Heart right ventricle (tissue), 16 donors: Measurements from ENCODE around the gene CCL4. TPM values are rescaled to one million over a fixed set of nuclear protein-coding genes. Genes with fewer than 3 reads are reported as not detected.

Source experiments
- ATAC-seq, 8 donors: fragments of 200-7000 bp; cut with Tn5 transposase; one replicate each; pipeline ENCODE4 v1.9.1; 2020; ENCODE audit warnings: mild to moderate bottlenecking in 8 of 8, moderate library complexity in 8 of 8, moderate number of reproducible peaks in 1 of 8
- DNase-seq, 2 donors: peaks; one replicate each; pipeline ENCODE4 v3.0.0-alpha.2; 2020
- H3K27ac ChIP-seq, 10 donors: fragments of 200-600 bp; sonication (generic) in 2 of 10; one replicate each; pipeline versions ENCODE4 v1.5.0 to v1.8.0; 2020 to 2022; ENCODE audit warnings: mild to moderate bottlenecking in 3 of 10
- H3K27me3 ChIP-seq, 7 donors: fragments of 200-600 bp; one replicate each; pipeline ENCODE4 v1.8.0; 2021 to 2022; ENCODE audit warnings: mild to moderate bottlenecking in 2 of 7
- H3K36me3 ChIP-seq, 9 donors: fragments of 200-600 bp; sonication (generic) in 1 of 9; one replicate each; pipeline versions ENCODE4 v1.5.0 to v1.8.0; 2020 to 2022; ENCODE audit warnings: mild to moderate bottlenecking in 2 of 9
- H3K4me1 ChIP-seq, 9 donors: fragments of 200-600 bp; sonication (generic) in 1 of 9; one replicate each; pipeline versions ENCODE4 v1.5.0 to v1.8.0; 2020 to 2022; ENCODE audit warnings: mild to moderate bottlenecking in 4 of 9
- H3K4me3 ChIP-seq, 10 donors: fragments of 200-600 bp; sonication (generic) in 2 of 10; one replicate each; pipeline versions ENCODE4 v1.5.0 to v1.8.0; 2020 to 2022; ENCODE audit warnings: mild to moderate bottlenecking in 7 of 10, moderate library complexity in 2 of 10
- H3K9me3 ChIP-seq, 11 donors: fragments of 200-600 bp in 10 of 11; sonication (generic) in 2 of 11; one replicate each; pipeline versions ENCODE4 v1.5.0 to v1.8.0; 2013 to 2022; ENCODE audit warnings: mild to moderate bottlenecking in 2 of 11, control low read depth in 1 of 11, moderate library complexity in 1 of 11
- CTCF ChIP-seq, 9 donors: fragments of 200-600 bp; sonication (generic) in 2 of 9; IDR thresholded peaks; one replicate each; pipeline versions ENCODE4 v1.5.0 to v1.8.0; 2021 to 2022; ENCODE audit warnings: antibody characterized with exemption in 9 of 9, mild to moderate bottlenecking in 5 of 9, moderate library complexity in 1 of 9
- WGBS, 2 donors: extraction: QIAGEN DNeasy Blood & Tissue Kit; methylation state at CpG; one replicate each; pipeline ENCODE4 v1.1.7; 2013; ENCODE audit warnings: inconsistent platforms in 1 of 2; 5-methylcytosine and 5-hydroxymethylcytosine counted together
- intact Hi-C, 10 donors: fragments of 100-400 bp; cut with DNase I; formaldehyde crosslinking; loops; one replicate each; pipeline versions ENCODE4 v1.11.1 to v1.14.2; 2022
- polyA plus RNA-seq, 2 donors: library from polyadenylated mRNA; stranded (reverse); fragments of 200-250 nt; gene quantifications; one replicate each; pipeline ENCODE4 v1.2.3, GENCODE V29; 2013
- total RNA-seq, 10 donors: library from RNA; stranded (reverse); fragmentation: NEBNext Ultra II Directional in 3 of 10; extraction: Animal tissue kit (Norgen Biotek cat#: 25700) in 3 of 10; gene quantifications; one replicate each; pipeline versions ENCODE4 v1.2.1 to v1.2.4, GENCODE V29; 2021 to 2023
- donor health status: Arrhythmogenic right ventricular cardiomyopathy.
- donor health status: ischemic (EF 13 %, LVEDD 7.1; RV severe dilation, severe dysfunction).
- donor health status: healthy with polysubstance abuse.
- donor health status: DM: no; HTN: yes; CAD: no.
- donor health status: DM: no; HTN: no; CAD: no.
- donor health status: ischemic (EF 25% LVEDD 6.9; RV normal size, moderate dysfunction).
- donor health status: ischemic (EF 25% LVEDD 5.7; RV mildly dilated, moderate dysfunction).
- donor health status: healthy.
- donor health status: DM: yes; HTN: yes; CAD: no.
- donor health status: Ischemic cardiomyopathy.
- donor health status: ischemic (EF 35%, LVEDD 5.7; RV mildly dilated, moderate dysfunction).
- donor health status: nonischemic (EF 11% LVEDD 7.7; RV severe dilation, severe dysfunction).
- donor health status: DM: yes; HTN: yes; CAD: no.
- donor health status: PGD.
- donor health status: ischemic (EF 29% LVEDD 5.4; RV normal size, mild dysfunction).
- donor health status: nonischemic (EF 23%, LVEDD 6.1; RV moderate dilation, normal function).

Gene CCL4
- total and polyA plus RNA-seq, 12 donors, result 0.32 to 18.2 (median 0.78) TPM

- Histone ChIP-seq H3K4me3 (peak overlapping the region in 2 of 10 donors; percentile 15 to 20), H3K27ac (no peak overlapping the region), H3K36me3 (no peaks in the 10 kb centered on the region), H3K27me3 (peaks cover 0 to 27% (median 0%) of the 10 kb centered on the region in 7 donors), H3K4me1 (peaks cover 0 to 9% (median 5%) of the 10 kb centered on the region in 9 donors), H3K9me3 (no peaks in the 10 kb centered on the region)
- intact Hi-C loops, result loop anchor here in 9 of 10 donors (1.0 to 10.0 kb wide), 6 partner anchors 65 to 302 kb away; no protein-coding TSS in a partner anchor
- DNase-seq, result peak in 1 of 2 donors; percentile 24
- WGBS, 2 donors, result 41 to 48% methylated on average over 11 of the region's 11 CpGs
- TF ChIP-seq CTCF (IDR thresholded peaks at IDR 0.05), result peak in 3 of 9 donors; percentile 4 to 27 (median 4)
- ATAC-seq, result peak in 7 of 8 donors; percentile 34 to 72 (median 52)
Observed at GRCh38 chr17:36149296-36149820, 45.7 kb downstream of the CCL4 start.

GRCh38 chr17:36151891-36152638 is 48.4 kb downstream of the CCL4 start:
- DNase-seq, result no peak
- Histone ChIP-seq H3K27ac (no peak overlapping the region), H3K36me3 (no peaks in the 10 kb centered on the region), H3K4me3 (no peak overlapping the region), H3K9me3 (no peaks in the 10 kb centered on the region), H3K27me3 (peaks cover 0 to 40% (median 0%) of the 10 kb centered on the region in 7 donors), H3K4me1 (peaks cover 0 to 9% (median 5%) of the 10 kb centered on the region in 9 donors)
- intact Hi-C loops, result no loop called here
- WGBS, 2 donors, result 68 to 69% methylated on average over 4 of the region's 4 CpGs
- TF ChIP-seq CTCF (IDR thresholded peaks at IDR 0.05), result no peak
- ATAC-seq, result no peak

GRCh38 chr17:36152639-36153120 is 49.1 kb downstream of the CCL4 start:
- 85 to 88% methylated on average over 8 of the region's 8 CpGs for WGBS, 2 donors
- H3K27me3 ChIP-seq, result peaks cover 0 to 40% (median 0%) of the 10 kb centered on the region in 7 donors
- ATAC-seq, result no peak
- no peaks in the 10 kb centered on the region for H3K9me3 ChIP-seq
- intact Hi-C loops, result no loop called here
- no peak for DNase-seq
- no peak overlapping the region for H3K4me3 ChIP-seq
- TF ChIP-seq CTCF (IDR thresholded peaks at IDR 0.05), result no peak
- peaks cover 0 to 9% (median 5%) of the 10 kb centered on the region in 9 donors for H3K4me1 ChIP-seq
- H3K27ac ChIP-seq, result no peak overlapping the region
- no peaks in the 10 kb centered on the region for H3K36me3 ChIP-seq

- Histone ChIP-seq H3K27ac (no peak overlapping the region), H3K4me3 (no peak overlapping the region), H3K4me1 (peaks cover 0 to 7% (median under 1%) of the 10 kb centered on the region in 9 donors), H3K9me3 (no peaks in the 10 kb centered on the region), H3K36me3 (no peaks in the 10 kb centered on the region), H3K27me3 (peaks cover 0 to 40% (median 0%) of the 10 kb centered on the region in 7 donors)
- intact Hi-C loops, result no loop called here
- no peak for TF ChIP-seq CTCF (IDR thresholded peaks at IDR 0.05)
- ATAC-seq, result no peak
- 69 to 74% methylated on average over 10 of the region's 10 CpGs for WGBS, 2 donors
- no peak for DNase-seq
Observed at GRCh38 chr17:36153895-36154610, 50.4 kb downstream of the CCL4 start.
